Osteoblast (primary cell): Measurements from ENCODE around the gene FRMD4A. TPM values are rescaled to one million over a fixed set of nuclear protein-coding genes. Genes with fewer than 3 reads are reported as not detected.

Experiments
- DNase-seq: peaks from one replicate; pipeline ENCODE4 v3.0.0; 2011; ENCODE audit warnings: low spot score, mixed read lengths; ENCODE audit not compliant: insufficient read length; ENCODE audit errors: missing footprints
- H2AFZ ChIP-seq: 2 replicates; pipeline ENCODE4 v1.6.0; 2011; ENCODE audit warnings: mild to moderate bottlenecking, low read length
- H3K27ac ChIP-seq: 2 replicates; pipeline ENCODE4 v1.5.1; 2011; ENCODE audit warnings: mild to moderate bottlenecking, low read depth, low read length, moderate library complexity
- H3K27me3 ChIP-seq: 2 replicates; pipeline ENCODE4 v1.6.0; 2012; ENCODE audit warnings: mild to moderate bottlenecking, control low read depth, inconsistent platforms, low read length, moderate library complexity; ENCODE audit not compliant: insufficient read depth
- H3K36me3 ChIP-seq: 2 replicates; pipeline ENCODE4 v1.5.1; 2011; ENCODE audit warnings: mild to moderate bottlenecking, low read length, control low read depth, moderate library complexity; ENCODE audit not compliant: insufficient read depth
- H3K4me1 ChIP-seq: 2 replicates; pipeline ENCODE4 v1.5.1; 2011; ENCODE audit warnings: mild to moderate bottlenecking, low read length, control low read depth, moderate library complexity; ENCODE audit not compliant: insufficient read depth
- H3K4me2 ChIP-seq: 2 replicates; pipeline ENCODE4 v1.6.0; 2011; ENCODE audit warnings: mild to moderate bottlenecking, low read length; ENCODE audit not compliant: insufficient read depth
- H3K4me3 ChIP-seq: fragments of 200-600 bp; sonication (generic); 3 replicates; pipeline ENCODE4 v1.5.1; 2012; ENCODE audit warnings: mild to moderate bottlenecking, low read length, inconsistent platforms; ENCODE audit not compliant: insufficient read depth
- H3K79me2 ChIP-seq: 2 replicates; pipeline ENCODE4 v1.6.0; 2012; ENCODE audit warnings: mild to moderate bottlenecking, low read length, control low read depth, inconsistent platforms; ENCODE audit not compliant: insufficient read depth
- H3K9me3 ChIP-seq: 2 replicates; pipeline ENCODE4 v1.5.1; 2011; ENCODE audit warnings: low read depth, low read length, control low read depth
- H4K20me1 ChIP-seq: 2 replicates; pipeline ENCODE4 v1.6.0; 2012; ENCODE audit warnings: mild to moderate bottlenecking, low read length, control low read depth; ENCODE audit not compliant: insufficient read depth
- total RNA-seq: library from RNA; depleted of rRNA; stranded (reverse); fragments of >200 nt; gene quantifications from 2 replicates; pipeline ENCODE4 v1.2.3, GENCODE V29; 2012
- TF ChIP-seq, protein P1 (sequence below): IDR thresholded peaks from 2 replicates; pipeline ENCODE4 v1.5.1; 2011; ENCODE audit warnings: mild to moderate bottlenecking, low read depth, low read length, moderate library complexity; ENCODE audit errors: extremely low read depth

The FRMD4A gene
- total RNA-seq, 1 donor: 41.3 TPM

DNA sequence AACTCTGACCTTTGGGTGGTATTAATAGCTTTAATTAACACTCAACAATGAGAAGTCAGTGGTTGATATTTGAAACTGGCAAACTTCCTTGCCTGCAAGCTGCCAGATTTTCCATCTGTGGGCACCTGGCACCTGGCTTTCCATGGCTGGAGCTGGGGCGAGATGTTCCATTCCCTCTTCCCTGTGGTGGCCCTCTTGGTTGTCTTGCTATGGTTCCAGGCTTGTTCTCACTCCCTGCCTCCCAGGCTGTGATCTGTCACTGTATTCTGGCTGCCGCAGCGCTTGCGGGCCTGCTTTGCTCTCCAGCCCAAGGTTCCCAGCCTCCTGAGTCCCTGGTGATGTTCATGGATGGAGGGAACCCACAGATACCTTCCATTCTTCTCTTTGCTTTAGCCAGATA lies 201.0 kb downstream of the FRMD4A start:
- Histone ChIP-seq H4K20me1 (no peaks in the 10 kb centered on the region), H3K27ac (no peak overlapping the region), H3K79me2 (no peaks in the 10 kb centered on the region), H3K4me2 (no peak overlapping the region), H2AFZ (no peak overlapping the region), H3K9me3 (peaks cover 6% of the 10 kb centered on the region), H3K4me1 (peaks cover 4% of the 10 kb centered on the region), H3K27me3 (peaks cover 17% of the 10 kb centered on the region), H3K36me3 (no peaks in the 10 kb centered on the region), H3K4me3 (no peak overlapping the region)
- no peak for DNase-seq
- TF ChIP-seq, protein P1, sequence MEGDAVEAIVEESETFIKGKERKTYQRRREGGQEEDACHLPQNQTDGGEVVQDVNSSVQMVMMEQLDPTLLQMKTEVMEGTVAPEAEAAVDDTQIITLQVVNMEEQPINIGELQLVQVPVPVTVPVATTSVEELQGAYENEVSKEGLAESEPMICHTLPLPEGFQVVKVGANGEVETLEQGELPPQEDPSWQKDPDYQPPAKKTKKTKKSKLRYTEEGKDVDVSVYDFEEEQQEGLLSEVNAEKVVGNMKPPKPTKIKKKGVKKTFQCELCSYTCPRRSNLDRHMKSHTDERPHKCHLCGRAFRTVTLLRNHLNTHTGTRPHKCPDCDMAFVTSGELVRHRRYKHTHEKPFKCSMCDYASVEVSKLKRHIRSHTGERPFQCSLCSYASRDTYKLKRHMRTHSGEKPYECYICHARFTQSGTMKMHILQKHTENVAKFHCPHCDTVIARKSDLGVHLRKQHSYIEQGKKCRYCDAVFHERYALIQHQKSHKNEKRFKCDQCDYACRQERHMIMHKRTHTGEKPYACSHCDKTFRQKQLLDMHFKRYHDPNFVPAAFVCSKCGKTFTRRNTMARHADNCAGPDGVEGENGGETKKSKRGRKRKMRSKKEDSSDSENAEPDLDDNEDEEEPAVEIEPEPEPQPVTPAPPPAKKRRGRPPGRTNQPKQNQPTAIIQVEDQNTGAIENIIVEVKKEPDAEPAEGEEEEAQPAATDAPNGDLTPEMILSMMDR: no peak

DNA sequence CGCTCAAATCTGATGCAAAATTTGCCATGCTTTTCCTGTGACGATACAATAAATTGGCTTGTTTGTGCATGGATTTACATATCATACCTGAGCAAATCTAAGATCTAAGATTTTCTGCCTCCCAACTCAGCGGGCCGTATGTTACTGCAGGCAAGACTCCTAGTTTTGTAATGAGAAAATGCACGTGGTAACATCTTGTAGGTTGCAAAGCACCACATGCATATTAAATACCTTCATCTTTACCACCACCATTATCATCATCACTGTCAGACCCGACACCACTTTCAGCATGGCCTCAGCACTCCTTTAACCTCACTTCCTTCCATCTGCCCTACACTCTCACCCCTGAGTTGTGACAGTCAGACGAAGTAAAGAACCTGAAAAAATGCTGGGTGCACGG lies 202.2 kb downstream of the FRMD4A start:
- no peak overlapping the region for H3K4me3 ChIP-seq
- H3K27ac ChIP-seq: no peak overlapping the region
- H4K20me1 ChIP-seq: no peaks in the 10 kb centered on the region
- no peaks in the 10 kb centered on the region for H3K36me3 ChIP-seq
- peaks cover 7% of the 10 kb centered on the region for H3K27me3 ChIP-seq
- TF ChIP-seq, protein P1: no peak
- no peak overlapping the region for H2AFZ ChIP-seq
- no peaks in the 10 kb centered on the region for H3K79me2 ChIP-seq
- H3K4me1 ChIP-seq: peaks cover 4% of the 10 kb centered on the region
- peaks cover 6% of the 10 kb centered on the region for H3K9me3 ChIP-seq
- DNase-seq: no peak
- H3K4me2 ChIP-seq: no peak overlapping the region

DNA sequence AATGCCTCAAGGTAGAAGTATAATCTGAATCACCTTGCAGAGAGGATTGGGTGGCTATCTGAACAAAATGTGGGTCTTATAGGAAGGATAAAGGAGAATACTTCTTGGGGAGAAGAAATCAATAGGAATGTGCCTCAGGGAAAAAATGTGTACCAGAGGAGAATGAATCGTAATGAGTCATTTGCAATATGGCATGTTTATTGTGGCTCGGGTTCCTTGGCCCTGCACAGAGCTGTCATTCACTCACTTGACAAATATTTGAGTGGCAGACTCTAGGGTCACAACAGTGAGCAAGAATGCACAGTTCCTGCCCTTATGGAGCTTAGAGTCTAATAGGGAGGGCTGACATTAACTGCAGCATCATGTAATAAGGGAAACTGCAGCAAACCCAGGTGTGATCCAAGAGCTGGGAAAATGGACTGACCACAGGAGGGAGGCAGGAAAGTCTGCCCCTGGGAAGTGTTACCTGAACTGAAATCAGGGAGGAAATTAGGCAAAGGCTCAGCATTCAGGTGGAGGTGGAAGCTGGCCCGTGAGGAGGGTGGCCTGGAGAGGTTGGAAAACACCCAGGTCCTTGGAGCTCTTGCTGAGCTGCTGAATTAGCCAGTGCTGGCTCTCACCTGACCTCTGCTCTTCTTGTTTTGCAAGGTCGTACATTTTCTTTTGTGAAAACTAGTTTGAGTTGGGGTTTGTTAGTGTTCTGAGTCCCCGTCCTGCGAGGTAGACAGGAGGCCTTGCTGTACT lies 203.9 kb downstream of the FRMD4A start:
- Histone ChIP-seq H3K4me2 (no peak overlapping the region), H3K27me3 (peaks cover 11% of the 10 kb centered on the region), H4K20me1 (no peaks in the 10 kb centered on the region), H3K9me3 (peaks cover 6% of the 10 kb centered on the region), H3K4me1 (peaks cover 4% of the 10 kb centered on the region), H3K4me3 (no peak overlapping the region), H3K36me3 (no peaks in the 10 kb centered on the region), H3K79me2 (no peaks in the 10 kb centered on the region), H2AFZ (no peak overlapping the region), H3K27ac (no peak overlapping the region)
- TF ChIP-seq, protein P1: no peak
- peak; percentile 72 for DNase-seq

DNA sequence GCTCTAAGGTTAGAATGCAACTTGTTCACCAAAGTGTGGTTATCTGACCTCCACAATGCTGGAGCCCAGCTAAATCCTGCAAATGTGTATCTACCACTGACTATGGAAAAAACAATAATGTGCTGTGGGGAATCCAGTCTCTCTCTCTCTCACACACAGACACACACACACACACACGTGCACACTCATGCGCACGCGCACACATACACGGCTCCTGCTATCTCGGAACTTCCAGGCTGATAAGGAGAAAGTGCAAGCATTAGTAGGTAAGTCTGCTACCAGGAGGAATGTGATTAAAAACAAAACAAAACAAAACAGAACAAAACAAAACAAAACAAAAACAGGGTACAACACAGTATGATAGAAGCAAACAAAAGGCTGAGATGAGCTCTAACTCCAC lies 205.2 kb downstream of the FRMD4A start:
- TF ChIP-seq, protein P1: no peak
- H3K79me2 ChIP-seq: no peaks in the 10 kb centered on the region
- peaks cover 4% of the 10 kb centered on the region for H3K4me1 ChIP-seq
- peaks cover 13% of the 10 kb centered on the region for H3K27me3 ChIP-seq
- DNase-seq: no peak
- no peaks in the 10 kb centered on the region for H3K36me3 ChIP-seq
- H3K9me3 ChIP-seq: peaks cover 6% of the 10 kb centered on the region
- H3K4me3 ChIP-seq: no peak overlapping the region
- no peak overlapping the region for H2AFZ ChIP-seq
- H4K20me1 ChIP-seq: no peaks in the 10 kb centered on the region
- no peak overlapping the region for H3K4me2 ChIP-seq
- H3K27ac ChIP-seq: no peak overlapping the region
